HepG2 (cell line): ENCODE data around the gene WDR5B. TPM values are rescaled to one million over a fixed set of nuclear protein-coding genes. Genes with fewer than 3 reads are reported as not detected.

ENCODE experiments used
- DDIT3 ChIP-seq: sonication (generic); formaldehyde crosslinking; IDR thresholded peaks from 2 replicates; pipeline ENCODE4 v1.4.0; 2020; ENCODE audit warnings: mild to moderate bottlenecking, missing genetic modification reagents
- GATAD1 ChIP-seq: IDR thresholded peaks from 2 replicates; pipeline ENCODE4 v1.6.1; 2016; ENCODE audit warnings: missing genetic modification reagents, missing compliant biosample characterization
- HNRNPLL ChIP-seq: fragments of 200-400 bp; formaldehyde crosslinking; IDR thresholded peaks from 2 replicates; pipeline ENCODE4 v1.6.1; 2017; ENCODE audit warnings: mild to moderate bottlenecking, low read depth, low read length; ENCODE audit not compliant: poor library complexity, severe bottlenecking
- HOXA9 ChIP-seq: sonication (generic); formaldehyde crosslinking; IDR thresholded peaks from 2 replicates; pipeline ENCODE4 v1.8.1; 2022; ENCODE audit warnings: missing genetic modification reagents, mild to moderate bottlenecking, moderate library complexity, borderline replicate concordance
- IKZF4 ChIP-seq: sonication (generic); formaldehyde crosslinking; IDR thresholded peaks from 2 replicates; pipeline ENCODE4 v1.5.1; 2020; ENCODE audit warnings: borderline replicate concordance, mild to moderate bottlenecking, low read depth, missing genetic modification reagents; ENCODE audit errors: not compliant biosample characterization
- ISL2 ChIP-seq: sonication (generic); formaldehyde crosslinking; IDR thresholded peaks from 2 replicates; pipeline ENCODE4 v1.5.0; 2020; ENCODE audit warnings: missing genetic modification reagents
- MAF1 ChIP-seq: sonication (generic); formaldehyde crosslinking; IDR thresholded peaks from 2 replicates; pipeline ENCODE4 v1.5.0; 2020; ENCODE audit warnings: missing genetic modification reagents, borderline replicate concordance
- MAFG ChIP-seq: sonication (generic); formaldehyde crosslinking; IDR thresholded peaks from 2 replicates; pipeline ENCODE4 v1.5.1; 2020; ENCODE audit warnings: mild to moderate bottlenecking, missing genetic modification reagents
- PRDM4 ChIP-seq: sonication (generic); formaldehyde crosslinking; IDR thresholded peaks from 2 replicates; pipeline ENCODE4 v1.9.0; 2021; ENCODE audit warnings: missing genetic modification reagents, borderline replicate concordance
- PRMT3 ChIP-seq: sonication (generic); formaldehyde crosslinking; IDR thresholded peaks from 2 replicates; pipeline ENCODE4 v1.8.1; 2022; ENCODE audit warnings: low read depth, mild to moderate bottlenecking, moderate library complexity, missing genetic modification reagents, borderline replicate concordance
- RARG ChIP-seq: sonication (generic); formaldehyde crosslinking; IDR thresholded peaks from 2 replicates; pipeline ENCODE4 v1.4.0; 2020; ENCODE audit warnings: low read depth, mild to moderate bottlenecking, missing genetic modification reagents
- RFXANK ChIP-seq: IDR thresholded peaks from 2 replicates; pipeline ENCODE4 v1.6.1; 2016
- SUZ12 ChIP-seq: fragments of 150-350 bp; IDR thresholded peaks from 2 replicates; pipeline ENCODE4 v1.6.1; 2014; ENCODE audit warnings: low read depth, low read length
- SYNCRIP ChIP-seq: fragments of 200-400 bp; formaldehyde crosslinking; IDR thresholded peaks from 2 replicates; pipeline ENCODE4 v1.6.1; 2018; ENCODE audit warnings: mild to moderate bottlenecking, low read depth, low read length; ENCODE audit not compliant: insufficient read depth
- TBX3 ChIP-seq: fragments of 450-650 bp; IDR thresholded peaks from 2 replicates; pipeline ENCODE4 v1.6.1; 2017; ENCODE audit warnings: antibody characterized with exemption, mild to moderate bottlenecking, inconsistent platforms, borderline replicate concordance
- ZNF605 ChIP-seq: sonication (generic); formaldehyde crosslinking; IDR thresholded peaks from 2 replicates; pipeline ENCODE4 v1.8.0; 2022; ENCODE audit warnings: mild to moderate bottlenecking, missing genetic modification reagents
- ZNF761 ChIP-seq: sonication (generic); formaldehyde crosslinking; conservative IDR thresholded peaks from 2 replicates; pipeline ENCODE4 v1.4.0; 2020; ENCODE audit warnings: mild to moderate bottlenecking, missing genetic modification reagents
- ZNF780A ChIP-seq: sonication (generic); formaldehyde crosslinking; IDR thresholded peaks from 2 replicates; pipeline ENCODE4 v1.8.0; 2022; ENCODE audit warnings: mild to moderate bottlenecking, missing genetic modification reagents, moderate library complexity
- polyA plus RNA-seq, 8 experiments: library from polyadenylated mRNA; depleted of rRNA in 3 of 8; stranded (reverse) in 7 of 8; unstranded in 1 of 8; fragments of >200 nt; fragmentation: Illumina TruSeq in 4 of 8; extraction: Trizol in 4 of 8; gene quantifications; 2 replicates each; pipeline versions ENCODE4 v1.2.1 to v1.2.3, GENCODE V29; 2011 to 2016; ENCODE audit warnings: low read depth in 4 of 8, missing spikeins in 1 of 8, mixed read lengths in 1 of 8; ENCODE audit not compliant: insufficient read depth in 1 of 8
- total RNA-seq, 5 experiments: library from RNA; depleted of rRNA; stranded (reverse); fragments of >200 nt; fragmentation: Illumina TruSeq; extraction: Trizol; gene quantifications; 2 replicates each; pipeline ENCODE4 v1.2.3, GENCODE V29; 2016; ENCODE audit warnings: low read depth in 1 of 5
- TF ChIP-seq, protein P1 (sequence below): sonication (generic); formaldehyde crosslinking; IDR thresholded peaks from 2 replicates; pipeline ENCODE4 v1.4.0; 2020; ENCODE audit warnings: mild to moderate bottlenecking, missing genetic modification reagents, borderline replicate concordance
- TF ChIP-seq, protein P2 (sequence below): sonication (generic); formaldehyde crosslinking; conservative IDR thresholded peaks from 2 replicates; pipeline ENCODE4 v1.5.0; 2020; ENCODE audit warnings: missing genetic modification reagents
- TF ChIP-seq, protein P3 (sequence below): sonication (generic); formaldehyde crosslinking; IDR thresholded peaks from 2 replicates; pipeline ENCODE4 v1.8.0; 2022; ENCODE audit warnings: missing genetic modification reagents, mild to moderate bottlenecking, inconsistent platforms, borderline replicate concordance

The WDR5B gene
- total and polyA plus RNA-seq, 2 of the 13 experiments (the other 11 are each of a cell fraction or from before 2014, with no cell fraction given), result 2.5 to 3.6 TPM

- TF ChIP-seq, protein P1, sequence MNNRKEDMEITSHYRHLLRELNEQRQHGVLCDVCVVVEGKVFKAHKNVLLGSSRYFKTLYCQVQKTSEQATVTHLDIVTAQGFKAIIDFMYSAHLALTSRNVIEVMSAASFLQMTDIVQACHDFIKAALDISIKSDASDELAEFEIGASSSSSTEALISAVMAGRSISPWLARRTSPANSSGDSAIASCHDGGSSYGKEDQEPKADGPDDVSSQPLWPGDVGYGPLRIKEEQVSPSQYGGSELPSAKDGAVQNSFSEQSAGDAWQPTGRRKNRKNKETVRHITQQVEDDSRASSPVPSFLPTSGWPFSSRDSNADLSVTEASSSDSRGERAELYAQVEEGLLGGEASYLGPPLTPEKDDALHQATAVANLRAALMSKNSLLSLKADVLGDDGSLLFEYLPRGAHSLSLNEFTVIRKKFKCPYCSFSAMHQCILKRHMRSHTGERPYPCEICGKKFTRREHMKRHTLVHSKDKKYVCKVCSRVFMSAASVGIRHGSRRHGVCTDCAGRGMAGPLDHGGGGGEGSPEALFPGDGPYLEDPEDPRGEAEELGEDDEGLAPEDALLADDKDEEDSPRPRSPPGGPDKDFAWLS (CRISPR knock-in tag), result no peak
- TF ChIP-seq ZNF780A (CRISPR knock-in tag) (no peak), RFXANK (CRISPR knock-in tag) (no peak), GATAD1 (CRISPR knock-in tag) (no peak), HNRNPLL (no peak), MAF1 (no peak), MAFG (CRISPR knock-in tag) (no peak), TBX3 (no peak), SYNCRIP (no peak), SUZ12 (no peak), RARG (CRISPR knock-in tag) (no peak), IKZF4 (CRISPR knock-in tag) (no peak), PRMT3 (CRISPR knock-in tag) (no peak), ZNF761 (CRISPR knock-in tag) (no peak), ISL2 (CRISPR knock-in tag) (peak; percentile 82), ZNF605 (CRISPR knock-in tag) (no peak), PRDM4 (CRISPR knock-in tag) (no peak), DDIT3 (CRISPR knock-in tag) (no peak), HOXA9 (CRISPR knock-in tag) (no peak)
- TF ChIP-seq, protein P2, sequence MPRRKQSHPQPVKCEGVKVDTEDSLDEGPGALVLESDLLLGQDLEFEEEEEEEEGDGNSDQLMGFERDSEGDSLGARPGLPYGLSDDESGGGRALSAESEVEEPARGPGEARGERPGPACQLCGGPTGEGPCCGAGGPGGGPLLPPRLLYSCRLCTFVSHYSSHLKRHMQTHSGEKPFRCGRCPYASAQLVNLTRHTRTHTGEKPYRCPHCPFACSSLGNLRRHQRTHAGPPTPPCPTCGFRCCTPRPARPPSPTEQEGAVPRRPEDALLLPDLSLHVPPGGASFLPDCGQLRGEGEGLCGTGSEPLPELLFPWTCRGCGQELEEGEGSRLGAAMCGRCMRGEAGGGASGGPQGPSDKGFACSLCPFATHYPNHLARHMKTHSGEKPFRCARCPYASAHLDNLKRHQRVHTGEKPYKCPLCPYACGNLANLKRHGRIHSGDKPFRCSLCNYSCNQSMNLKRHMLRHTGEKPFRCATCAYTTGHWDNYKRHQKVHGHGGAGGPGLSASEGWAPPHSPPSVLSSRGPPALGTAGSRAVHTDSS, result no peak
- TF ChIP-seq, protein P3, sequence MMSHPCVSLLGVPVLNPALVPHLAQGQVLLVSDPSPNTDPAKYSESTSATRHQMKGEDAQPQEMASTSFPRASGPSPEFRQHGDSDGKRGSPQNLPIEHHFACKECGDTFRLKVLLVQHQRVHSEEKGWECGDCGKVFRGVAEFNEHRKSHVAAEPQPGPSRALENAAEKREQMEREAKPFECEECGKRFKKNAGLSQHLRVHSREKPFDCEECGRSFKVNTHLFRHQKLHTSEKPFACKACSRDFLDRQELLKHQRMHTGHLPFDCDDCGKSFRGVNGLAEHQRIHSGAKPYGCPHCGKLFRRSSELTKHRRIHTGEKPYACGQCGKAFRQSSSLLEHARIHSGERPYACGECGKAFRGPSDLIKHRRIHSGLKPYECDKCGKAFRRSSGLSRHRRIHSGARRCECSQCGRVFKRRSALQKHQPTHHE, result no peak
These were observed 24.0 kb downstream of the WDR5B start (continued) for GRCh38 chr3:122391681-122392446.
